ENCODE data around the gene MTTP.

MTTP gene

GRCh38 chr4:99593781-99594641 lies 19.4 kb downstream of the MTTP start:
- no peak for DNase-seq

GRCh38 chr4:99594818-99595217 lies 20.2 kb downstream of the MTTP start:
- DNase-seq = no peak

GRCh38 chr4:99606716-99607115 lies 32.1 kb downstream of the MTTP start:
- no peak for DNase-seq

GRCh38 chr4:99608417-99608816 lies 33.8 kb downstream of the MTTP start:
- no peak for DNase-seq

GRCh38 chr4:99610605-99611175 lies 36.1 kb downstream of the MTTP start:
- DNase-seq = no peak

GRCh38 chr4:99612281-99612680 lies 37.7 kb downstream of the MTTP start:
- DNase-seq = no peak

- DNase-seq = no peak
Measured at GRCh38 chr4:99612704-99613103, 38.1 kb downstream of the MTTP start.

GRCh38 chr4:99614491-99614890 lies 39.9 kb downstream of the MTTP start:
- no peak for DNase-seq

GRCh38 chr4:99615170-99615820 lies 40.7 kb downstream of the MTTP start:
- DNase-seq = peak; percentile 11

GRCh38 chr4:99617374-99617773 lies 42.8 kb downstream of the MTTP start:
- no peak for DNase-seq

GRCh38 chr4:99622341-99622740 lies 47.7 kb downstream of the MTTP start:
- DNase-seq = no peak

GRCh38 chr4:99624141-99624719 lies 49.6 kb downstream of the MTTP start:
- DNase-seq = no peak

GRCh38 chr4:99625369-99625768 lies 50.7 kb downstream of the MTTP start:
- DNase-seq = no peak

- no peak for DNase-seq
Measured at GRCh38 chr4:99628040-99628439, 53.4 kb downstream of the MTTP start.

GRCh38 chr4:99629962-99630554 lies 55.4 kb downstream of the MTTP start:
- no peak for DNase-seq

- DNase-seq = no peak
Measured at GRCh38 chr4:99630857-99631360, 56.3 kb downstream of the MTTP start.

- peak; percentile 96 for DNase-seq
Measured at GRCh38 chr4:99633772-99634171, 59.1 kb downstream of the MTTP start.

- peak; percentile 53 for DNase-seq
Measured at GRCh38 chr4:99634742-99635360, 60.2 kb downstream of the MTTP start.

GRCh38 chr4:99635601-99636000 lies 61.0 kb downstream of the MTTP start:
- DNase-seq = no peak

- no peak for DNase-seq
Measured at GRCh38 chr4:99636422-99636821, 61.8 kb downstream of the MTTP start.

- DNase-seq = no peak
Measured at GRCh38 chr4:99637174-99637573, 62.5 kb downstream of the MTTP start.

GRCh38 chr4:99640676-99641075 lies 66.1 kb downstream of the MTTP start:
- peak; percentile 13 for DNase-seq
